Trophoblast cell (in vitro differentiated cells and primary cell): ENCODE measurements around the gene MYO1E.

Source experiments
- DNase-seq, 2 donors: peaks; one replicate each; pipeline ENCODE4 v3.0.0-alpha.2; 2016
- H2AFZ ChIP-seq: 2 replicates; pipeline ENCODE4 v1.6.1; 2013; ENCODE audit warnings: low read length, moderate library complexity, mild to moderate bottlenecking; ENCODE audit not compliant: insufficient read depth, poor library complexity
- H2AK5ac ChIP-seq: 2 replicates; pipeline ENCODE4 v1.6.1; 2013; ENCODE audit warnings: mild to moderate bottlenecking, low read length
- H2BK120ac ChIP-seq: 2 replicates; pipeline ENCODE4 v1.6.1; 2013; ENCODE audit warnings: low read length, mild to moderate bottlenecking, moderate library complexity; ENCODE audit not compliant: insufficient read depth, poor library complexity
- H2BK12ac ChIP-seq: 2 replicates; pipeline ENCODE4 v1.6.1; 2013; ENCODE audit warnings: mild to moderate bottlenecking, low read length, moderate library complexity
- H2BK5ac ChIP-seq: 2 replicates; pipeline ENCODE4 v1.6.1; 2013; ENCODE audit warnings: low read length, low read depth, moderate library complexity, mild to moderate bottlenecking; ENCODE audit not compliant: poor library complexity
- H3K14ac ChIP-seq: 2 replicates; pipeline ENCODE4 v1.6.1; 2013; ENCODE audit warnings: mild to moderate bottlenecking, low read length
- H3K18ac ChIP-seq: 2 replicates; pipeline ENCODE4 v1.6.1; 2013; ENCODE audit warnings: mild to moderate bottlenecking, low read length
- H3K23ac ChIP-seq: 2 replicates; pipeline ENCODE4 v1.6.1; 2013; ENCODE audit warnings: low read length
- H3K27ac ChIP-seq: 2 replicates; pipeline ENCODE4 v1.5.1; 2013; ENCODE audit warnings: low read depth, mild to moderate bottlenecking, inconsistent platforms, low read length, moderate library complexity
- H3K27me3 ChIP-seq: 2 replicates; pipeline ENCODE4 v1.6.1; 2013; ENCODE audit warnings: inconsistent platforms, mild to moderate bottlenecking, low read length, moderate library complexity; ENCODE audit not compliant: insufficient read depth
- H3K36me3 ChIP-seq, 2 experiments: 1 replicate in 1 of 2; 2 replicates in 1 of 2; pipeline ENCODE4 v1.6.1; 2013; ENCODE audit warnings: low read length in 2 of 2, mild to moderate bottlenecking in 2 of 2, moderate library complexity in 1 of 2; ENCODE audit not compliant: insufficient read depth in 2 of 2, control insufficient read depth in 1 of 2
- H3K4ac ChIP-seq: 2 replicates; pipeline ENCODE4 v1.6.1; 2013; ENCODE audit warnings: low read depth, mild to moderate bottlenecking, low read length, moderate library complexity
- H3K4me1 ChIP-seq, 2 experiments: 1 replicate in 1 of 2; 2 replicates in 1 of 2; pipeline ENCODE4 v1.6.1; 2013; ENCODE audit warnings: low read length in 2 of 2, mild to moderate bottlenecking in 2 of 2, moderate library complexity in 1 of 2; ENCODE audit not compliant: insufficient read depth in 2 of 2, control insufficient read depth in 1 of 2
- H3K4me2 ChIP-seq: 2 replicates; pipeline ENCODE4 v1.6.1; 2013; ENCODE audit warnings: inconsistent platforms, mild to moderate bottlenecking, low read length, moderate library complexity
- H3K4me3 ChIP-seq: 2 replicates; pipeline ENCODE4 v1.5.1; 2013; ENCODE audit warnings: mild to moderate bottlenecking, low read depth, low read length, inconsistent platforms
- H3K79me1 ChIP-seq: one replicate; pipeline ENCODE4 v1.6.1; 2013; ENCODE audit warnings: low read length
- H3K79me2 ChIP-seq: 2 replicates; pipeline ENCODE4 v1.6.1; 2013; ENCODE audit warnings: low read length, mild to moderate bottlenecking; ENCODE audit not compliant: control insufficient read depth, insufficient read depth, poor library complexity
- H3K9ac ChIP-seq: 2 replicates; pipeline ENCODE4 v1.6.1; 2013; ENCODE audit warnings: mild to moderate bottlenecking, low read length
- H3K9me3 ChIP-seq: 2 replicates; pipeline ENCODE4 v1.6.1; 2013; ENCODE audit warnings: low read depth, mild to moderate bottlenecking, control low read depth, inconsistent platforms, low read length; ENCODE audit not compliant: insufficient read depth
- H4K12ac ChIP-seq: 2 replicates; pipeline ENCODE4 v1.6.1; 2013; ENCODE audit warnings: low read depth, mild to moderate bottlenecking, low read length, moderate library complexity
- H4K8ac ChIP-seq: 2 replicates; pipeline ENCODE4 v1.6.1; 2013; ENCODE audit warnings: low read depth, mild to moderate bottlenecking, low read length, moderate library complexity
- H4K91ac ChIP-seq: one replicate; pipeline ENCODE4 v1.6.1; 2013; ENCODE audit warnings: low read depth, mild to moderate bottlenecking, low read length, moderate library complexity
- WGBS: extraction: QIAGEN DNeasy Blood & Tissue Kit; methylation state at CpG from one replicate; pipeline ENCODE4 v1.1.7; 2013; ENCODE audit warnings: missing lambda C conversion rate; ENCODE audit not compliant: insufficient read length, insufficient coverage; ENCODE audit errors: extremely low coverage; 5-methylcytosine and 5-hydroxymethylcytosine counted together

MYO1E gene

GRCh38 chr15:59154243-59154642 lies 218.4 kb downstream of the MYO1E start:
- no peak overlapping the region for H2BK12ac ChIP-seq
- no peak overlapping the region for H3K18ac ChIP-seq
- H2BK120ac ChIP-seq: no peak overlapping the region
- no peak overlapping the region for H3K14ac ChIP-seq
- H3K4me3 ChIP-seq: no peak overlapping the region
- no peak overlapping the region for H3K27ac ChIP-seq
- H4K8ac ChIP-seq: no peak overlapping the region
- H3K79me1 ChIP-seq: no peaks in the 10 kb centered on the region
- no peak overlapping the region for H4K12ac ChIP-seq
- no peaks in the 10 kb centered on the region for H3K79me2 ChIP-seq
- H3K4ac ChIP-seq: no peak overlapping the region
- H2AK5ac ChIP-seq: no peak overlapping the region
- H3K23ac ChIP-seq: no peak overlapping the region
- no peaks in the 10 kb centered on the region for H3K4me1 ChIP-seq
- peaks cover 28 to 36% of the 10 kb centered on the region in 2 experiments for H3K36me3 ChIP-seq
- no peak overlapping the region for H2BK5ac ChIP-seq
- no peaks in the 10 kb centered on the region for H3K9me3 ChIP-seq
- no CpG with 5 or more reads among the region's 8 CpGs for WGBS
- H3K4me2 ChIP-seq: no peak overlapping the region
- H4K91ac ChIP-seq: no peak overlapping the region
- no peak for DNase-seq
- no peaks in the 10 kb centered on the region for H3K27me3 ChIP-seq
- H2AFZ ChIP-seq: no peak overlapping the region
- H3K9ac ChIP-seq: no peak overlapping the region

- H3K4me3 ChIP-seq: no peak overlapping the region
- H3K23ac ChIP-seq: no peak overlapping the region
- H2BK5ac ChIP-seq: no peak overlapping the region
- no peak overlapping the region for H3K9ac ChIP-seq
- H3K79me1 ChIP-seq: no peaks in the 10 kb centered on the region
- H3K4me1 ChIP-seq: no peaks in the 10 kb centered on the region
- no peak overlapping the region for H2BK120ac ChIP-seq
- H2AK5ac ChIP-seq: no peak overlapping the region
- H3K36me3 ChIP-seq: peaks cover 26 to 36% of the 10 kb centered on the region in 2 experiments
- no CpG with 5 or more reads among the region's 8 CpGs for WGBS
- H3K27me3 ChIP-seq: no peaks in the 10 kb centered on the region
- no peak overlapping the region for H4K8ac ChIP-seq
- H3K9me3 ChIP-seq: no peaks in the 10 kb centered on the region
- H3K79me2 ChIP-seq: no peaks in the 10 kb centered on the region
- H3K14ac ChIP-seq: no peak overlapping the region
- no peak overlapping the region for H3K27ac ChIP-seq
- no peak overlapping the region for H3K4ac ChIP-seq
- H3K18ac ChIP-seq: no peak overlapping the region
- H4K91ac ChIP-seq: no peak overlapping the region
- no peak overlapping the region for H2AFZ ChIP-seq
- no peak overlapping the region for H4K12ac ChIP-seq
- no peak overlapping the region for H3K4me2 ChIP-seq
- no peak for DNase-seq
- no peak overlapping the region for H2BK12ac ChIP-seq
Observed at GRCh38 chr15:59153466-59153865, 219.2 kb downstream of the MYO1E start.

DNA sequence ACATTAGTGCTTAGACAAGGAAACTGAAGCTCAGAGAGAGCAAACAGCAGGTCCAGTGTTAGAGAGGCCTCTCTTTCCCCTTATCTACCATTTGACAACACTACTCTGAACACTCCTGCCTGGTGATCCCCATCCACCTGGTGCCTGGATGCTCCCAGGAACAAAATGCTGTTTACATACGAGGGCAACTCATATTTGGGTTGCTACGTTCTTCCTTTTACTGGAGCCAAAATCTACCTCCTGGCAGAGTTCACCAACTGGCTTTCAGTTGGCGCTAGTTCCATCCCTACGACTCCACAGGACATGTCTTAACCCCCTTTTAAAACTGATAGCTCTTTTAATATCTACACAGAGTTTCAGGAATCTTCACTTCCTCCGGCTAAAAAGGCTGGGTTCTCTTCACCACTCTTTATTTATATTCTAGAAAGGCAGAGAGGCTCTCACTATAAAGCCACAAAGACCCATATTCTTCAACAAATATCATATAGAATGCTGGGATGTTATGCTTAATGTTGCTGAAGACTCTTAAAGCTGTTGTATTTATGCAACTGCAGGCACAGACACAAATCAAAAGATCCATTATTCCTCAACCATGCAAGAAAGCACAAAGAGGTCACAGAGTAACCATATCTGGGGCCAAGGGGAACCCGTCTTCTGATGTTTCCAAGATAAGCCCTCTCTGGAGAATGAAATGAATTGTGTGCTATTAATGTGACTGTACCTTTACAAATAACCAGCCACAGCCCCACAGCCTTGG lies 219.8 kb downstream of the MYO1E start:
- no peaks in the 10 kb centered on the region for H3K27me3 ChIP-seq
- no peak overlapping the region for H2BK12ac ChIP-seq
- H3K79me2 ChIP-seq: no peaks in the 10 kb centered on the region
- no peak overlapping the region for H2AK5ac ChIP-seq
- H3K27ac ChIP-seq: no peak overlapping the region
- H3K9ac ChIP-seq: no peak overlapping the region
- no peaks in the 10 kb centered on the region for H3K4me1 ChIP-seq
- H2BK120ac ChIP-seq: no peak overlapping the region
- no peak overlapping the region for H3K4ac ChIP-seq
- H3K23ac ChIP-seq: no peak overlapping the region
- no peak overlapping the region for H3K14ac ChIP-seq
- no peaks in the 10 kb centered on the region for H3K9me3 ChIP-seq
- H4K8ac ChIP-seq: no peak overlapping the region
- no peak overlapping the region for H3K18ac ChIP-seq
- no CpG with 5 or more reads among the region's 6 CpGs for WGBS
- H3K4me3 ChIP-seq: no peak overlapping the region
- H2BK5ac ChIP-seq: no peak overlapping the region
- H3K4me2 ChIP-seq: no peak overlapping the region
- DNase-seq: no peak
- no peak overlapping the region for H4K12ac ChIP-seq
- H4K91ac ChIP-seq: no peak overlapping the region
- H2AFZ ChIP-seq: no peak overlapping the region
- peaks cover 24 to 36% of the 10 kb centered on the region in 2 experiments for H3K36me3 ChIP-seq
- H3K79me1 ChIP-seq: no peaks in the 10 kb centered on the region

GRCh38 chr15:59150185-59150584 lies 222.5 kb downstream of the MYO1E start:
- no peak overlapping the region for H4K8ac ChIP-seq
- H3K4me3 ChIP-seq: no peak overlapping the region
- no peak for DNase-seq
- no peak overlapping the region for H2BK12ac ChIP-seq
- H4K91ac ChIP-seq: no peak overlapping the region
- no CpG with 5 or more reads among the region's 2 CpGs for WGBS
- H3K79me1 ChIP-seq: no peaks in the 10 kb centered on the region
- no peaks in the 10 kb centered on the region for H3K79me2 ChIP-seq
- no peak overlapping the region for H4K12ac ChIP-seq
- H3K18ac ChIP-seq: no peak overlapping the region
- no peaks in the 10 kb centered on the region for H3K9me3 ChIP-seq
- H3K4me1 ChIP-seq: no peaks in the 10 kb centered on the region
- H3K4me2 ChIP-seq: no peak overlapping the region
- H2BK120ac ChIP-seq: no peak overlapping the region
- H3K23ac ChIP-seq: no peak overlapping the region
- H3K36me3 ChIP-seq: peaks cover 26 to 35% of the 10 kb centered on the region in 2 experiments
- no peak overlapping the region for H2AFZ ChIP-seq
- no peak overlapping the region for H3K14ac ChIP-seq
- no peak overlapping the region for H2AK5ac ChIP-seq
- H3K27me3 ChIP-seq: no peaks in the 10 kb centered on the region
- H3K27ac ChIP-seq: no peak overlapping the region
- H3K9ac ChIP-seq: no peak overlapping the region
- no peak overlapping the region for H3K4ac ChIP-seq
- no peak overlapping the region for H2BK5ac ChIP-seq
